PC-3 (cell line): ENCODE data around the gene COA6.

Experiments
- CTCF ChIP-seq: fragments of 300-600 bp; sonication (generic); conservative IDR thresholded peaks from 2 replicates; pipeline ENCODE4 v1.5.1; 2017; ENCODE audit warnings: antibody characterized with exemption, low read depth, mild to moderate bottlenecking, low read length
- EZH2 ChIP-seq: fragments of 300-600 bp; sonication (generic); IDR thresholded peaks from one replicate; pipeline ENCODE4 v1.6.1; 2017; ENCODE audit warnings: antibody characterized with exemption, mild to moderate bottlenecking, low read length; ENCODE audit not compliant: unreplicated experiment
- EZH2phosphoT487 ChIP-seq: fragments of 300-600 bp; sonication (generic); IDR thresholded peaks from 2 replicates; pipeline ENCODE4 v1.6.1; 2018; ENCODE audit warnings: mild to moderate bottlenecking, antibody characterized with exemption, low read length, borderline replicate concordance

DNA sequence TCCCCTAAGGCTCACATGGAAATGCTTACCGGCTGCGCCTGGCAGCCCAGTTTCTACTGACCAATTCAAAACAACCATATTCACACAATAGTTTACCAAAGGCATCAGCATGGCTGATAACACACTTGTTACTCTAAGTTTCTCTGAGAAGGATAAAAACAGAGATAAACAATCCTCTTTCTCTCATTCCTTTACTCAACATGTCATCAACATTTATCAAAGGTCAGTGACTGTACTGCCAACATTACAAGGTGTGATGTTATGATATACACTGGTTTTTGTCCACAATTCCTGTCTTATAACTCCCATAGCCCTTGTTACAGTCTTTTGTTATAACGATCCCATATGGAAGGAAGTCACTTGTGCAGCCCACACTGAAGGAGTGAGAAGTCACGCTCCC is 33.6 kb downstream of the COA6 start:
- TF ChIP-seq EZH2 (no peak), CTCF (no peak), EZH2phosphoT487 (no peak)
